MV-4-11 (cell line): ENCODE measurements around the gene TMPRSS13.
A peak's percentile ranks its signal among the peaks of the same experiment; 100 is the strongest.

Source experiments
- DNase-seq: peaks from one replicate; lab custom pipeline; 2025; lab: John Stamatoyannopoulos, UW

TMPRSS13 gene

DNA sequence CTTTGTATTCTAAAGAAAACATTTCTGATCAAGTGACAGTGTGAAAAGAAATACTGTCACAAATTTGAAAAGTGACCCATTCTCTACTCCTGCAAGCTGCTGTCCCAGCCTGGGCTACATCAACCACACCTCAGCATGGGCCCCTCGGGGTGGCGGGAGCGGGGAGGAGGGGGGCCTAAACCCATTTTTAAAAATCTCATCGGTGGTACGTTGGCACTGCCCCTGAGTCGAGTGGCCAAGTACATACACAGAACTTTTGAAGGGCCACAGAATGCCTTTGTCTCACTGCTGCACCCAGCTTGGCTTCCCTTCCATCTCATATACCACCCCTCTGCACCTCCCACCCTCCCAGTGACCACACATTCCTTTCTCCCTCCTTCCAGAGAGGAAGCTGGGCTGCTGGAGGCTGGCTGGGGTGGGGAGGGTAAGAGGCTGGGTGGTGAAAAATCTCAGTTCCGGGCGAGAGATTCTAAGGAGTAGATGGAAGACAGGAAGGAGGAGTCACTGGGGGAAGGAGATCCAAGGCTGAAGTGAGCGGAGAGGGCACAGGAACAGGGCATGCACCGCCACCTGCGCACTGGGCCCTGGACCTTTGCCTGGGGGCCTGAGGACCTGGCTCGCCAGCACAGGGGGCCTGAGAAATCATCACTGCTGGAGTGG, 73.9 kb downstream of the TMPRSS13 start:
- DNase-seq = no peak

GRCh38 chr11:117852309-117852708, 76.9 kb downstream of the TMPRSS13 start:
- DNase-seq = no peak

DNA sequence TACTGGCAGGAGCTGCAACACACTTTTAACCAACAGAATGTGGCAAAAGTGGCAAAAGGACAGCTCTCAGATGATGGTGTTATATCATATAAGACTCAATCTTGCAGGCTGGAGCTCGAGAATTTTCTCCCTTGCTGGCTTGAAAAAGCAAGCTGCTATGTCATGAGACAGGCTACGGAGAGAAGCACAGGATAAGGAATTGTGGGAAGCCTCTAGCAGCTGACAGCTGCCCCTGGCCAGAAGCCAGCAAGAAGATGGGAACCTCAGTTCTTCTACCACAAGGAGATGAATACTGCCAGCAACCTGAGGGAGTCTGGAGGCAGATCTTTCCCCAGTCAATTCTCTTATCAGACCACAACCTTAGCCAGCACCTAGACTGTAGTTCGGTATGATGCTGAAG, 77.3 kb downstream of the TMPRSS13 start:
- DNase-seq = no peak

GRCh38 chr11:117851106-117851505, 78.1 kb downstream of the TMPRSS13 start:
- peak; percentile 81 for DNase-seq
